Epidermal melanocyte (primary cell): ENCODE measurements around the gene HOOK2.
"Not testable (repeated sequence)": the region's sequence is repeated elsewhere in the genome, so short reads cannot be mapped to it uniquely, and the experiment has no call there.

ENCODE experiments used
- DNase-seq: peaks from one replicate; pipeline ENCODE4 v3.0.0; 2011; ENCODE audit warnings: low spot score; ENCODE audit not compliant: insufficient read length

HOOK2 gene, protein sequence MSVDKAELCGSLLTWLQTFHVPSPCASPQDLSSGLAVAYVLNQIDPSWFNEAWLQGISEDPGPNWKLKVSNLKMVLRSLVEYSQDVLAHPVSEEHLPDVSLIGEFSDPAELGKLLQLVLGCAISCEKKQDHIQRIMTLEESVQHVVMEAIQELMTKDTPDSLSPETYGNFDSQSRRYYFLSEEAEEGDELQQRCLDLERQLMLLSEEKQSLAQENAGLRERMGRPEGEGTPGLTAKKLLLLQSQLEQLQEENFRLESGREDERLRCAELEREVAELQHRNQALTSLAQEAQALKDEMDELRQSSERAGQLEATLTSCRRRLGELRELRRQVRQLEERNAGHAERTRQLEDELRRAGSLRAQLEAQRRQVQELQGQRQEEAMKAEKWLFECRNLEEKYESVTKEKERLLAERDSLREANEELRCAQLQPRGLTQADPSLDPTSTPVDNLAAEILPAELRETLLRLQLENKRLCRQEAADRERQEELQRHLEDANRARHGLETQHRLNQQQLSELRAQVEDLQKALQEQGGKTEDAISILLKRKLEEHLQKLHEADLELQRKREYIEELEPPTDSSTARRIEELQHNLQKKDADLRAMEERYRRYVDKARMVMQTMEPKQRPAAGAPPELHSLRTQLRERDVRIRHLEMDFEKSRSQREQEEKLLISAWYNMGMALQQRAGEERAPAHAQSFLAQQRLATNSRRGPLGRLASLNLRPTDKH

GRCh38 chr19:12774588-12775555, at the start of gene HOOK2:
TSS of gene HOOK2 (minus strand) at chr19:12775552. CDS start at chr19:12775449, 103 bp downstream.
- DNase-seq: no peak

GRCh38 chr19:12821761-12822160, 46.4 kb upstream of the HOOK2 start:
- peak; percentile 13 for DNase-seq

GRCh38 chr19:12817810-12818209, 42.5 kb upstream of the HOOK2 start:
- DNase-seq: peak; percentile 5

DNA sequence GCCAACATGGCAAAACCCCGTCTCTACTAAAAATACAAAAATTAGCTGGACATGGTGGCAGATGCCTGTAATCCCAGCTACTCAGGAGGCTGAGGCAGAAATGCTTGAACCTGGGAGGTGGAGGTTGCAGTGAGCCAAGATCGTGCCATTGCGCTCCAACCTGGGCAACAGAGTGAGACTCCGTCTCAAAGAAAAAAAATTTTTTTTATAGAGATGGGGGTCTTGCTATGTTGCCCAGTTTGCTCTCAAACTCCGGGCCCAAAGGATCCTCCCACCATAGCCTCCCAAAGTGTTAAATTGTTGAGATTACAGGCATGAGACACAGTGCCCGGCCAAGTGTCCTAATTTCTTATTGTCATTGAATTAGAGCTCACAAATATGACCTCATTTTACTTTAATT, 41.8 kb upstream of the HOOK2 start:
- not testable (repeated sequence) for DNase-seq

- DNase-seq: no peak
Measured at GRCh38 chr19:12815088-12815487, 39.7 kb upstream of the HOOK2 start.

DNA sequence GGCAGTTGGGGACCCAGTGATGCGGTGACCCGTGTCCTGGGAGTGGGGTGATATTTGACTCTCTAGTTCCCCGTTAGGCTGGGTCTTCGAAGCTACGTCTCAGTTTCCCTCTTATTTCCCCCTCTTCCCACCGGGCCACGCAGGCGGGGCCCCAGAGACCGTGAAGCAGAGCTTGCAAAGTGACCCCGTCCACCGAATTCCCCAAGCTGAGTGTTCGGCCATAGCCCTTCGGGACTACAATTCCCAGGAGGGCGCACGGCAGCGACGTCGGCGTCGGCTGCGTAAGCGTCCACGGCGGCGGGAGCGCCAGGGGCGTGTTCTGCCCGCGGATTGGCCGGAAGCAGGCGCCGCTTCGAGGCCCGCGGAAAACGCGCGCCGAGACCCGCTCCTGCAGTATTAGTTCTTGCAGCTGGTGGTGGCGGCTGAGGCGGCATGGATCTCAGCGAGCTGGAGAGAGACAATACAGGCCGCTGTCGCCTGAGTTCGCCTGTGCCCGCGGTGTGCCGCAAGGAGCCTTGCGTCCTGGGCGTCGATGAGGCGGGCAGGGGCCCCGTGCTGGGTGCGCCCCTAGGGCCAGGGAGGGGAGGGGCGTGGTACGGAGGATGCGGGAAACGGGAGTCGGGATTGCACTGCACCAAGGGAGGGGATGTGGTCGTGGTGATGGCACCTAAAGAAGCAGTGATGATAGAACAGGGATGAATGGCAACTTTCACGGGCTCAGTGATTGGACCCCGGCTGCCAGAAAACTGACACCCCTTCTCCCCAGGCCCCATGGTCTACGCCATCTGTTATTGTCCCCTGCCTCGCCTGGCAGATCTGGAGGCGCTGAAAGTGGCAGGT, 31.1 kb upstream of the HOOK2 start, which contains the start of gene RNASEH2A:
TSS of gene RNASEH2A (plus strand) at position 343 of the 840 bp plus-strand sequence. CDS start at position 433, 90 bp downstream.
- DNase-seq: peak; percentile 96

GRCh38 chr19:12804051-12804450, 28.7 kb upstream of the HOOK2 start:
- DNase-seq: peak; percentile 0

DNA sequence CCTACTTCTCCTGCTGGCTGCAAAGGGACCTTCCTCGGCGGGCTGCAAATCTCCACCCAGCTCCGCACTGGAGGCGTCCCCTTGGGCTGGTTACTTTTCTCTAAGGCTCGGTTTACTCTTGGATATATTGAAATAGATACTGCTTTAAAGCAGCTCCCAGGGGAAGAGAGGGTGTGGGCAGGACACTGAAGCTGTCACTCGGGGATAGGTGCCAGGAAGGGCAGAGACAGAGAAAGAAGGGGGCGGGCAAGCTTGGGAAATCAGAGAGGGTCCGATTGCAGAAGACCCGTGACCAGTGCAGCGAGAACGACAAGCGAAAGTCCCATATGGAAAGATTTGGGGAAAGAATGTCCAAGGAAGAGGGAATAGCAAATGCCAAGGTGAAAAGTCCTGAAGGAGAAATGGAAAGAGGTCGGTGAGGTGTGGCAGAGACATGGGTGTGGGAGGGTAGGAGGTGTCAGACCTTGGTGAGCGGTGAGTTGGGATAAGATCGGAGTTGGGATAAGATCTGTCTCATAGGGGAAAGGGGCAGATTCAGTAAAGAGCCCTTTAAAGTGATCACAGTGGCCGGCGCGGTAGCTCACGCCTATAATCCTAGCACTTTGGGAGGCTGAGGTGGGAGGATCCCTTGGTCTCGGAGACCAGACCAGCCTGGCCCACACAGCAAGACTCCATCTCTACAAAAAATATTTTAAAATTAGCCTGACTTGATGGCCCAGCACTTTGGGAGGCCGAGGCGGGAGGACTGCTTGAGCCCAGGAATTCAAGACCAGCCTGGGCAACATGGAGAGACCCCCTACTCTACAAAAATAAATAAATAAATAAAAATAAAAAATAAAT, 27.1 kb upstream of the HOOK2 start:
- peak; percentile 38 for DNase-seq

- peak; percentile 65 for DNase-seq
Measured at GRCh38 chr19:12801466-12802266, 26.3 kb upstream of the HOOK2 start, which contains the start of the genes PRDX2 and THSD8. TSS of gene PRDX2 (minus strand) at chr19:12801800. CDS start at chr19:12801261, 539 bp downstream. TSS of gene THSD8 (plus strand) at chr19:12802069. CDS start at chr19:12802072, 3 bp downstream.

GRCh38 chr19:12800923-12801465, 25.6 kb upstream of the HOOK2 start:
- no peak for DNase-seq

- no peak for DNase-seq
Measured at GRCh38 chr19:12800466-12800770, 25.1 kb upstream of the HOOK2 start.

DNA sequence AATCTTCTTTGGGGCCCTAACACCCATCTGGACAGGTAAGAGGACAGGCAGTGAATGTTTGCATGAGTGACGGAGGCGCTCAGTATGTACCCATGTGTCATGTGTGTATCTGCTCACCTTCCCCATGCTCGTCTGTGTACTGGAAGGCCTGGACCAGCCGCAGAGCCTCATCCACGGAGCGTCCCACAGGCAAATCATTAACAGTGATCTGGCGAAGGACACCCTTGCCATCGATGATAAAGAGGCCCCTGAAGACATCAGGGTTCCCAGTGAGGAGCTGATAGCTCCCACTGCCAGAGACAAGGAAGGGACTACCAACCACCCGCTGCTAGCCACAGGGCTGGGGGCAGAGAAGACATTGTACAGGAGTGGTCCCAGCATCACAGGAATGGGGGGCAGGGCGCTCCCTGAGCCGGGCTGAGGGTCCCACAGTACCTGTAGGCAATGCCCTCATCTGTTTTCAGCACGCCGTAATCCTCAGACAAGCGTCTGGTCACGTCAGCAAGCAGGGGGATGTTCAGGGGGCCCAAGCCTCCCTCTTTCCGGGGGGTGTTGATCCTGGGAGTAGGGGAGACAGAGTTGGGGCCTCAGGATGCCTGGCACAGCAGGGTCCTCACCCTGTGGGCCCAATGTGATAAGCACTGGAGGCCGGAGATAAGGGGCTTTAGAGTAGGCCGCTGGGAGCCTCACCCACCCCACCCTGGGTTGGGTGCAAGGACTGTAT, 24.6 kb upstream of the HOOK2 start:
- no peak for DNase-seq

GRCh38 chr19:12797607-12798006, 22.3 kb upstream of the HOOK2 start:
- not testable (repeated sequence) for DNase-seq

DNA sequence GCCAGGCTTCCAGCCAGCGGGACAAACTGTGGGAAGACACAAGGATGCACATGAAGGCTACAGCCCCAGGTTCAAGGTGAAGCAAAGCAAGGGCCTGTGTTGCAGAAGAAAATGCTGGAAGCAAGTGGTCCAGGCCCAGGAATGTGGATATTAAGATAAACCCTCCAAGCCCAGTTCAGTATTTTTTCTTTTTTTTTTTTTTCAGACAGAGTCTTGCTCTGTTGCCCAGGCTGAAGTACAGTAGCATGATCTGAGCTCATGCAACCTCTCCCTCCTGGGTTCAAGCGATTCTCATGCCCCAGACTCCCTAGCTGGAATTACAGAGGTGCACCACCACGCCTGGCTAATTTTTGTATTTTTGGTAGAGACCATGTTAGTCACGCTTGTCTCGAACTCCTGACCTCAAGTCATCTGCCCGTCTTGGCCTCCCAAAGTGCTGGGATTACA, 21.8 kb upstream of the HOOK2 start:
- DNase-seq: no peak

- no peak for DNase-seq
Measured at GRCh38 chr19:12796146-12797071, 21.1 kb upstream of the HOOK2 start.

- no peak for DNase-seq
Measured at GRCh38 chr19:12794971-12795381, 19.6 kb upstream of the HOOK2 start.
